ENCODE results near the gene LRP11. TPM values are rescaled to one million over a fixed set of nuclear protein-coding genes. Genes with fewer than 3 reads are reported as not detected.
"Not testable (repeated sequence)": the region's sequence is repeated elsewhere in the genome, so short reads cannot be mapped to it uniquely, and the experiment has no call there.

Gene LRP11
- 1.3 TPM for total RNA-seq

GRCh38 chr6:149863698-149864577, at the start of gene LRP11:
TSS of gene LRP11 (minus strand) at chr6:149864359. CDS start at chr6:149864020, 339 bp downstream.
- DNase-seq (ENCODE audit: low read depth in 2 of 3, low spot score in 2 of 3), result peak; percentile 68 to 74 (median 72)

- no peak for DNase-seq (ENCODE audit: low read depth in 2 of 3, low spot score in 2 of 3)
Observed at GRCh38 chr6:149913540-149914240, 49.5 kb upstream of the LRP11 start.

- DNase-seq (ENCODE audit: low read depth in 2 of 3, low spot score in 2 of 3), result no peak
Observed at GRCh38 chr6:149913085-149913484, 48.9 kb upstream of the LRP11 start.

GRCh38 chr6:149912680-149913079, 48.5 kb upstream of the LRP11 start:
- DNase-seq (ENCODE audit: low read depth in 2 of 3, low spot score in 2 of 3), result not testable (repeated sequence)

- no peak for DNase-seq (ENCODE audit: low read depth in 2 of 3, low spot score in 2 of 3)
Observed at GRCh38 chr6:149910721-149911151, 46.6 kb upstream of the LRP11 start.

- DNase-seq (ENCODE audit: low read depth in 2 of 3, low spot score in 2 of 3), result no peak
Observed at GRCh38 chr6:149909701-149910470, 45.7 kb upstream of the LRP11 start.

GRCh38 chr6:149908480-149908879, 44.3 kb upstream of the LRP11 start:
- not testable (repeated sequence) for DNase-seq (ENCODE audit: low read depth in 2 of 3, low spot score in 2 of 3)

- no peak for DNase-seq (ENCODE audit: low read depth in 2 of 3, low spot score in 2 of 3)
Observed at GRCh38 chr6:149907317-149907716, 43.2 kb upstream of the LRP11 start.

GRCh38 chr6:149906405-149906804, 42.2 kb upstream of the LRP11 start:
- no peak for DNase-seq (ENCODE audit: low read depth in 2 of 3, low spot score in 2 of 3)

GRCh38 chr6:149905911-149906371, 41.8 kb upstream of the LRP11 start:
- DNase-seq (ENCODE audit: low read depth in 2 of 3, low spot score in 2 of 3), result no peak

GRCh38 chr6:149905371-149905910, 41.3 kb upstream of the LRP11 start:
- no peak for DNase-seq (ENCODE audit: low read depth in 2 of 3, low spot score in 2 of 3)

GRCh38 chr6:149904661-149905370, 40.7 kb upstream of the LRP11 start:
- no peak for DNase-seq (ENCODE audit: low read depth in 2 of 3, low spot score in 2 of 3)

GRCh38 chr6:149903938-149904611, 39.9 kb upstream of the LRP11 start:
- DNase-seq (ENCODE audit: low read depth in 2 of 3, low spot score in 2 of 3), result no peak

GRCh38 chr6:149901444-149902140, 37.4 kb upstream of the LRP11 start:
- no peak for DNase-seq (ENCODE audit: low read depth in 2 of 3, low spot score in 2 of 3)

GRCh38 chr6:149900620-149901443, 36.7 kb upstream of the LRP11 start:
- no peak for DNase-seq (ENCODE audit: low read depth in 2 of 3, low spot score in 2 of 3)

GRCh38 chr6:149899926-149900619, 35.9 kb upstream of the LRP11 start:
- DNase-seq (ENCODE audit: low read depth in 2 of 3, low spot score in 2 of 3), result no peak

GRCh38 chr6:149899486-149899885, 35.3 kb upstream of the LRP11 start:
- DNase-seq (ENCODE audit: low read depth in 2 of 3, low spot score in 2 of 3), result no peak
